Iris pigment epithelial cell (primary cell): Measurements from ENCODE around the gene PNPO.

ENCODE experiments used
- DNase-seq: peaks from one replicate; pipeline ENCODE4 v3.0.0-alpha.2; 2011; ENCODE audit warnings: low read depth

Gene PNPO

GRCh38 chr17:47941246-47942095 lies at the start of gene PNPO:
Gene PNPO (plus strand): TSS chr17:47941571. CDS start chr17:47941676, 105 bp downstream.
- peak; percentile 99 for DNase-seq

DNA sequence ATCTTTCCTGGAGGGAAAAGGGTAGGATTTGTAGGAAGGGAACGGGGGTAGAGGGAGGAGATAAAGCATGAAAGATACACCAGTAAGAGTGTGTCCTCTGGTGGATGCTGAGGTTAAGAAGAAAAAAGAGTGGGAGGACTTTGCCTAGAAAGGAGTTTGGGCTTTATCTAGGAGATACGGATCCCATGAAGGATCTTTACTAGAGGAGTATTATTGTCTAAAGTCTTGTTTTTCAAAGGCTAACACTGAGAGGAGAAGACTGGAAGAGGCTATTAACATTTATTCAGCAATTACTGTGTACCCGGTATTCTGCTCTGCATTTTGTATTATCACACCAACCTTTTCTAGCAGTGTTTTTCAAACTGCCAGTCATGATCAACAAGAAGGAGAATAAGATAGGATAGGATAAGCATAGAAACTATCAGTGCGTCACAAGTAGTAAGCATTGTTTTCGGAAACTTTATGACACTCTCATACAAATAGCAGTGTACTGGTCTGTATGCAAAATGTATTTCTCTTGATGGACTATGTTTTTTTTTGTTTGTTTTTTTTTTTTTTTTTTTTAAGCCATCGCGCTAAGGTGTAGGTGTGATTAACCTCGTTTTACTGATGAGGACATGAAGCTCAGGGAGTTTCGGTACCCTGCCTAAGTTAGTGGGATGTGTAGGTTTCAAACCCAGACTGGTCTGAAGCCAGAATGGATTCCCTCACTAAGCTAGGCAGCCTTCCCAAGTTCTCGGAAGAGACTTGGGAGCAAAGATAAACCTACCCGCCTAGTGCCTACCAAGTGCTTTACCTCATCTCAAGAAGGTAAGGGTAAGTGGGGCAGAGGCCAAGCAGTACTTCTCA lies 46.6 kb upstream of the PNPO start:
- DNase-seq, result no peak

DNA sequence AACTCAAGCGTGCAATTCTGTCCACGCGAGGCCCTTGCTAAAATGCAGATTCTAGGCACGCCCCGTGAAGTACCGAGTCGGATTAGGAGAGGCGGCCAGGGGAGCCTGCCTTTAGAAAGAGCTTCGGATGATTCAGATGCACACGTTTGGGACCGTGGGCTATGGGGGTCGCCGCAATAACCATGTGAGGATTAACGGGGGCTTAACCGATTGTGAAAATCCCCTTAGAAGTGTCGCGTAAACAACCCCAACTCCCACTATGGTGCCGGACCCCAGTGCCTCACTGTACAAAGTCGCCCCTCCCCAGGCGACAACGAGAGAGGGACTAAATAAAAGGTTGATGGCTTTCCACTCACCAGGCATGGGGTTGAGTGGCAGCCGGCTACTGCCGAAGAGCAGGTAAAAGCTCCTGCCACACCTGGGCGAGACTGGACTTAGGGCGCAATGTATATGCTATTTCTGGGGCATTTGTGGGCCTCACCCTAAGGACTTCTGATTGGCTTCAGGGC lies 46.0 kb upstream of the PNPO start:
- DNase-seq, result peak; percentile 28

DNA sequence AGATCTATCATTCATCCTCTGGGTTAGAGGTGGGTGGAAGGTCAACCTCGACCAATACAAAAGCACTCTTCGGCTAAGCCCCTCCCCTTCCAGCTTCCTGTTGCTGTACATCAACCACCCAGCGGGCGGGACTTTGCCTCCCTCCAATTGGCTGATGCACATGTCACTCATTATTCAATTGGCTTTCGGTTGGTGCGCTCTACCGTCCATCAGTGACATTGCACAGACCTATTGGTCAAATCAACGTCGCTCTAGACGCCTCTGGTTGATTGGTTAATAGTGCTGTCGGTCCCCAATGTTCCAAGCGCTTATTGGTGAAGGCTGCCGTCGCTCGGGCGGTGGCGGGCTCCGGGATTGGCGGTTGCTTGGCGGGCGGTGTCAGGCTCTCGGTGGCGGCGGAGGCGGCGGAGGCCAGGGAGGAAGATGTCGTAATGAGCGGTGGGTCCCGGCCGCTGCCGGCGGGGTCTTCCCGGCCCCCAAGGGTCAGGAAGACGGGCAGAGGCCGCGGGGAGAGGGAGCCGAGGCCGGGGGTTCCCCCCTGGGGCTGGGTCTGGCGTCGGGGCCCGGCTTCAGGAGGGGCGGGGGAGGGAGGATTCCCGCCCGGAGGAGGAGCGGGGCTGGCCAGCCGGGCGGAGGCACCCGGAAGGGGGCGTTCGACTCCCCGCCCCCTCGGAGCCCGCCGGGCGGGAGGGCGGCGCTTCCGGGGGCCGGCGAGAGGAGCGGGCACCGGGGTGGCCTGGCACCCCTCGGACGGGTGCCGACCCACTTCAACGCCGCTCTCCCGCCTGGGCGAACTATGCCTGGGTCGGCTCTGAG lies 45.3 kb upstream of the PNPO start, which contains the start of gene SP2:
Gene SP2, plus strand, starts transcription at position 381 of the 816 bp plus-strand sequence. Its CDS starts 51 bp downstream, at position 432.
- DNase-seq, result peak; percentile 100

DNA sequence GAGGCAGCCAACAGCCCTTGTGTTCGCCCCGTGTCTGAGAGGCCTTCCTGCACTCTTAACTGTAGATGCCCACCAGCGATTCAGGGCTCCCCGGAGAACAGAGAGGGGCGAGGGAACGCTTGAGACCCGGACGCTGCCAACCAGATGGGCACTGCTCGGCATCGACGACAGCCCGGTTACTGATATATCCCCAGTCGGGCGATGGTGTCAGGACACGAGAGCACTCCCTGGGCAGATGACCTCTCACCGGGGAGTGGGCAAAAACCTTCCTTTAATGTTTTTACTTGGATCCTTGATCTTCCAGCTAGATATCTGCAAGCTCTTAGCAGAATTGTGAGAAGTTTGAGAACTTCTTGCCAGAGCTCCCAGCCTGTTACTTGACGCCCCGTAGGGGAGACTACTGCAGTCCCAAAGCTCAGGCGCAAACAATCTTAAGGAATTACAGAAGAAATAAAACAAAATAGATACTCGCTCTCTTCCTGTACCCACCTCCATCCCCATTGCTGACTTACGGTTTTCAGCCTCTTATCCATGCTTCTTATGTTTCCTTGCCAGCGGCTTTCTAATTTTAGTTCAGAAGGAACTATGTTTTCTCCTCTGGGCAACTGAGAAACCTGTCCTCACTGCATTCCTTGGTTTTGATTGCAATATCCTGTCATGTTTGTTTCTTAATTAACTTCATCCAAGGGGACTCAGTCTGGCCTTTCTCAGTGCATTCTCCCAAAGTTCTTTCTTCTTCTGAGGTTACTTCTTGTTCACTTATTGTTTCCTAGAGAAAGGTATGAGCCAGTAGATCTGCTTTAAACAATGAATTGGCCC lies 44.5 kb upstream of the PNPO start:
- DNase-seq, result peak; percentile 23

GRCh38 chr17:47897561-47897960 lies 43.8 kb upstream of the PNPO start:
- no peak for DNase-seq

DNA sequence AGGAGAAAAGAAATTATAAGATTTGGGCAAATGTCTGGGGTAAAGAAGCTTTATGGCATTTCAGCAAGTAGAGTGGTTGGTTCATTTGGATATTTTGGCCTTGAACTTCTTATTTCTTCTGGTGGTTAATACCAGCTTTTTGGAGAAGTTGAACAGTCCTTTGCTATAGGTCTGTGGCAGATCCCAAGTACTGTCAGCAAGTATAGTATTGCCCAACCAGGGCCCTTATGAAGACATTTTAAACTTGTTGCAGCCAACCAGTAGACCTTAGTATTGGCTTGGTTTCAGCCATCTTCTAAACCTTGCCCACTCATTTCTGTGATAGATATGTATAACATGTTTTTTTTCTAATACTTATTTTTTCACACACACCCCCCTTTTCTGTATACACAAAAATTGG lies 43.1 kb upstream of the PNPO start:
- DNase-seq, result no peak

GRCh38 chr17:47899643-47900042 lies 41.7 kb upstream of the PNPO start:
- no peak for DNase-seq

DNA sequence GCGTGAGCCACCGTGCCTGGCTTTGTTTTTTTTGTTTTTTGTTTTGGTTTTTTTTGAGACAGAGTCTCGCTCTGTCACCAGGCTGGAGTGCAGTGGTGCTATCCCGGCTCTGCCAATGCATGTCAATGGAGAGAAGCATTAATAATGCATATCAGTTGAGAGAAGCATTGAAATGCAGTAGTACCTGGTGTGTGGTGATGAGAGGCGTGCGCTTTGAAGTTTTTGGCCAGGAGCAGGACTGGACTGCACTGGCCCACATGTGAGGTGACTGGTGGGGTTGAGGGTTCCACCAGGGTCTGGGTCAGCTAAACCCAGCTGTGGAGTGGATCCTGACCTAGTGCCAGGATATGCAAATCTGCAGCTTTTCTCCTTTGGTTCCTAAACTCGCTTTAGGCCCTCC lies 39.9 kb upstream of the PNPO start:
- DNase-seq, result no peak

DNA sequence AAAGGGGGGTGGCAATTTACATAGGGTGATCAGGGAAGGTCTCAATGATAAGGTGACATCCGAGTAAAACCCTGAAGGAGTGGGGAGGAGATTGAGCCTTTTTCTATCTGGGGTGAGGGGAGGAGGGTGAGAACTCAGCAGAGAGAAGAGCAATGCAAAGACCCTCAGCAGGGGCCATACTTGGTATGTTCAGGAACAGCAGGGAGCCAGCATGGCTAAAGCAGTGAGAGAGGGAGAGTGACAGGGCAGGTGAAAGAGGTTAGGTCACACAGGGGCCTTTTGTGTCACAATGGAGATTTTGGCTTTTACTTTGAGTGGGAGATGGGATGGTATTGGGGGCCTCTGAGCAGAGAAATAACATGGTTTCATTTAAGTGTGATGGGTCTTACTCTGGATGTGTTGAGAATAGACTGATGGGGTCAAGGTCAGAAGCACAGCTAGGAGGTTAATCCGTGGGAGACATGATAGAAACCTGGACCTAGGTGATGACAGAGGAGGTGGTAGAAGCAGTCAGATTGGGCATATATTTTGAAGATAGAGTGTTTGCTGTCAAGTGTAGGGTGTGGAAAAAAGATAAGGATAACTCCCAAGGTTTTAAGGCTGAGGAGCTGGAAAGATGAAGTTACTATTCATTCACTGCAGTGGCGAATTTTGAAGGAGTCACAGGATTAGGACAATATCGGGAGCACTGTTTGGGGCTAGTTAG lies 39.2 kb upstream of the PNPO start:
- DNase-seq, result no peak

- peak; percentile 81 for DNase-seq
These were observed 36.1 kb upstream of the PNPO start for GRCh38 chr17:47905221-47905733.

DNA sequence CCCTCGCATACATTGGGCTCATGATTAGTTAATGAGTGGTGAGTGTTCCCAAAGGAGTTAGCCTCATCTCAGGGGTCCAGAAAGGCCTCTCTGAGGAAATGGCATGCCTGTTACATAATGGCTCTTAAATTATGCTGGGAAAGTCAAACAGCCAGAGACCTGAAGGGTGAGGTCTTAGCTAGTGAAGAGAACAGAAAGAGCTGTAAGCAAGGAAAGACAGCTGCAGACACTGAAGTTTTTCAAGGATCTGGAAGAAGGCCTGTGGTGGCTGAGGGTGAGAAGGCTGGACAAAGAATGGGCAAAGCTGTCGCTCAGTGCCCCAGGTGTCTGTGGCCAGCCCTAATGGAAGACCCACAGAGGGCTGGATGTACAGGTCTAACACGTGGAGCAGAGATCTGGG lies 34.9 kb upstream of the PNPO start:
- DNase-seq, result no peak

DNA sequence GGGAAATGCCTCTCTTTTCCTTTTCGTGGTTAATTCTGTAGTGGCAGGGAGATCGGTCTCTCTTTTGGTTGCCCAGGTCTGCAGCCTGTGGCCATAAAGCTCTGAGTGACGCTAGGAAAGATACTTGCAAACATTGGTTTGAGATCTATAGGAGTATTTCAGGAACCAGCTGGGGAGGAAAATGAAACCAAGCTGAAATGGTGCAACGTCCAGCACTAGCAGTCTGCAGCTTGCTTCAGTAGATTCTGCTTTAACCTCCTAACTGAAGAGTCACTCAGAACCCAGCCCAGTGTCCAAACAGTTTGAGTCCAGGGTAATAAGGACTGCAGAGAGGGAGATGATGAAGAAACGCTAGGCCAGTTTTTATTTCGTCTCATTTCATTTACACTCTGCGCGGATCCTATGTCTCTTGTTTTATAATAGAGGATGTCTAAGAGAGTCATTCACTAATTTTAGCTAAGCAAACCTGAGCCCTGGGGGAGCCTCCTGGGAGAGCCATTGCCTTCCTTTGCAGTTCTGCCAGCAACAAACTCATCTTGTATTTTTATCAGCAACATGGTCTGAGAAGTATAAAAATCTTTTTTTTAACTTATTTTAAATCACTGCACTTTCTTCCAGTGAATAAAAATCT lies 33.3 kb upstream of the PNPO start:
- no peak for DNase-seq

DNA sequence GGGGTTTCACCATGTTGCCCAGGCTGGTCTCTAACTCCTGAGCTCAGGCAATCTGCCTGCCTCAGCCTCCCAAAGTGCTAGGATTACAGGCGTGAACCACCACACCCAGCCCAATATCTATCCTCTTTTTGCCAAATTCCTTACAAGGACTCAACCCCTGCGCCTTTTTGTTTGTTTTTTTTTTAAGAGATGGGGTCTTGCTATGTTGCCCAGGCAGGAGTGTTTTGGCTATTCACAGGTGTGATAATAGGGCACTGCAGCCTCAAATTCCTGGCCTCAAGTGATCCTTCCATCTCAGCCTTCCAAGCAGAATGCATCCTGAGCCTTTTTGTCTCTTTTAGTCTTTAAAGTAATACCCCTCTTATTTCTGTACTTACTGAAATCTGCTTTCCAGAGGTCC lies 28.3 kb upstream of the PNPO start:
- DNase-seq, result no peak

- no peak for DNase-seq
These were observed 26.9 kb upstream of the PNPO start for GRCh38 chr17:47914306-47914948.

GRCh38 chr17:47915776-47916398 lies 25.5 kb upstream of the PNPO start:
- no peak for DNase-seq

DNA sequence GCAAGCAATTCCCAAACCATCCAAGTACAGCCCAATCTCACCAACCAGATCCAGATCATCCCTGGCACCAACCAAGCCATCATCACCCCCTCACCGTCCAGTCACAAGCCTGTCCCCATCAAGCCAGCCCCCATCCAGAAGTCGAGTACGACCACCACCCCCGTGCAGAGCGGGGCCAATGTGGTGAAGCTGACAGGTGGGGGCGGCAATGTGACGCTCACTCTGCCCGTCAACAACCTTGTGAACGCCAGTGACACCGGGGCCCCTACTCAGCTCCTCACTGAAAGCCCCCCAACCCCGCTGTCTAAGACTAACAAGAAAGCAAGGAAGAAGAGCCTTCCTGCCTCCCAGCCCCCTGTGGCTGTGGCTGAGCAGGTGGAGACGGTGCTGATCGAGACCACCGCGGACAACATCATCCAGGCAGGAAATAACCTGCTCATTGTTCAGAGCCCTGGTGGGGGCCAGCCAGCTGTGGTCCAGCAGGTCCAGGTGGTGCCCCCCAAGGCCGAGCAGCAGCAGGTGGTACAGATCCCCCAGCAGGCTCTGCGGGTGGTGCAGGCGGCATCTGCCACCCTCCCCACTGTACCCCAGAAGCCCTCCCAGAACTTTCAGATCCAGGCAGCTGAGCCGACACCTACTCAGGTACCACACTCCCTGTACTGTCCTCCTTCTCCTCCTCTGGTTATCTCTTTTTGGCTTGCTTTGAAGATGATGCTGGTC lies 24.7 kb upstream of the PNPO start:
- DNase-seq, result no peak

DNA sequence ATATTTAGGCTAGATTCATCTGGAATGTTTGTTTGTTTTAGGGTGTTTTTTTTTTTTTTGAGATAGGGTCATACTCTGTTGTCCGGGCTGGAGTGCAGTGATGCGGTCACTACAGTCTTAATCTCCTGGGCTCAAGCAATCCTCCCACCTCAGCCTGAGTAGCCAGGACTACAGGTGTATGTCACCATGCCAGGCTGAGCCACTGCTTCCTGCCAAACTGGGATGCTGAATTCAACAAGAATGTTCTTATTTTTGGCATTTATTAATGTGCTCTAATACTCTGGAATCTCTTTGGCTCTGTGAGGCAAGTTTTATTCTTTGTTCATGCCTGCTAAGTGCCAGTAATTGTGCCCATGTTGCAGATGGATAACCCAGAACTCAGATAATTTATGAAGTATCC lies 23.8 kb upstream of the PNPO start:
- no peak for DNase-seq
